Lower lobe of right lung (tissue), 2 donors: ENCODE results near the gene GRB10. TPM values are rescaled to one million over a fixed set of nuclear protein-coding genes. Genes with fewer than 3 reads are reported as not detected.
"Not testable (repeated sequence)": the region's sequence is repeated elsewhere in the genome, so short reads cannot be mapped to it uniquely, and the experiment has no call there.

Experiments used
- ATAC-seq, 2 donors: fragments of 200-7000 bp; cut with Tn5 transposase; one replicate each; pipeline ENCODE4 v1.9.1; 2020 to 2022; ENCODE audit warnings: mild to moderate bottlenecking in 2 of 2, moderate library complexity in 2 of 2
- DNase-seq: peaks from one replicate; pipeline ENCODE4 v3.0.0-alpha.2; 2020
- H3K27ac ChIP-seq: fragments of 200-600 bp; one replicate; pipeline ENCODE4 v1.8.0; 2022
- H3K27me3 ChIP-seq: fragments of 200-600 bp; one replicate; pipeline ENCODE4 v1.8.0; 2022; ENCODE audit warnings: low read depth
- H3K36me3 ChIP-seq: fragments of 200-600 bp; one replicate; pipeline ENCODE4 v1.8.0; 2022; ENCODE audit warnings: mild to moderate bottlenecking
- H3K4me1 ChIP-seq: fragments of 200-600 bp; one replicate; pipeline ENCODE4 v1.8.0; 2022
- H3K4me3 ChIP-seq: fragments of 200-600 bp; one replicate; pipeline ENCODE4 v1.8.0; 2022; ENCODE audit warnings: mild to moderate bottlenecking
- H3K9me3 ChIP-seq: fragments of 200-600 bp; one replicate; pipeline ENCODE4 v1.8.0; 2022
- CTCF ChIP-seq: fragments of 200-600 bp; IDR thresholded peaks from one replicate; pipeline ENCODE4 v1.8.0; 2022; ENCODE audit warnings: antibody characterized with exemption, mild to moderate bottlenecking
- intact Hi-C: fragments of 100-400 bp; cut with DNase I; formaldehyde crosslinking; loops from one replicate; pipeline ENCODE4 v1.11.0; 2022
- total RNA-seq: library from RNA; stranded (reverse); fragmentation: NEBNext Ultra II Directional; extraction: Animal tissue kit (Norgen Biotek cat#: 25700); gene quantifications from one replicate; pipeline ENCODE4 v1.2.1, GENCODE V29; 2021
- donor health status: DM: no; HTN: yes; CAD: no; lungs with severe emphysema.

The GRB10 gene
- total RNA-seq, 1 donor from 2014 or later, result 36.5 TPM

- ATAC-seq (no peak), DNase-seq (no peak)
- Histone ChIP-seq H3K27me3 (no peaks in the 10 kb centered on the region), H3K36me3 (no peaks in the 10 kb centered on the region), H3K4me1 (peaks cover 7% of the 10 kb centered on the region), H3K4me3 (no peak overlapping the region), H3K27ac (no peak overlapping the region), H3K9me3 (no peaks in the 10 kb centered on the region)
- intact Hi-C loops, result no loop called here
- no peak for TF ChIP-seq CTCF
Measured at GRCh38 chr7:50775836-50776235, 6.9 kb downstream of the GRB10 start.

- Histone ChIP-seq H3K27ac (no peak overlapping the region), H3K36me3 (no peaks in the 10 kb centered on the region), H3K9me3 (no peaks in the 10 kb centered on the region), H3K4me3 (no peak overlapping the region), H3K27me3 (no peaks in the 10 kb centered on the region), H3K4me1 (peaks cover 7% of the 10 kb centered on the region)
- DNase-seq (no peak), ATAC-seq (no peak)
- TF ChIP-seq CTCF, result no peak
- intact Hi-C loops, result no loop called here
Measured at GRCh38 chr7:50775231-50775630, 7.5 kb downstream of the GRB10 start.

GRCh38 chr7:50774319-50774718 is 8.4 kb downstream of the GRB10 start:
- DNase-seq (no peak), ATAC-seq (no peak)
- H3K27ac ChIP-seq, result no peak overlapping the region
- H3K27me3 ChIP-seq, result no peaks in the 10 kb centered on the region
- H3K4me3 ChIP-seq, result no peak overlapping the region
- H3K9me3 ChIP-seq, result no peaks in the 10 kb centered on the region
- TF ChIP-seq CTCF, result no peak
- intact Hi-C loops, result no loop called here
- peaks cover 7% of the 10 kb centered on the region for H3K4me1 ChIP-seq
- H3K36me3 ChIP-seq, result no peaks in the 10 kb centered on the region

GRCh38 chr7:50773071-50773470 is 9.6 kb downstream of the GRB10 start:
- H3K4me3 ChIP-seq, H3K9me3 ChIP-seq, H3K27ac ChIP-seq, H3K27me3 ChIP-seq, intact Hi-C loops, DNase-seq, ATAC-seq, H3K36me3 ChIP-seq, H3K4me1 ChIP-seq: not testable (repeated sequence)

GRCh38 chr7:50771120-50772002 is 11.3 kb downstream of the GRB10 start:
- no peak for TF ChIP-seq CTCF
- Histone ChIP-seq H3K36me3 (no peaks in the 10 kb centered on the region), H3K9me3 (no peaks in the 10 kb centered on the region), H3K27ac (no peak overlapping the region), H3K4me3 (no peak overlapping the region), H3K4me1 (peaks cover 11% of the 10 kb centered on the region), H3K27me3 (no peaks in the 10 kb centered on the region)
- DNase-seq (no peak), ATAC-seq (no peak)
- intact Hi-C loops, result no loop called here
